HEK293T (cell line): Measurements from ENCODE around the gene SP8.

ENCODE experiments used
- BHLHE40 ChIP-seq: fragments of 450-650 bp; IDR thresholded peaks from 2 replicates; pipeline ENCODE4 v1.6.1; 2016; ENCODE audit warnings: mild to moderate bottlenecking, moderate library complexity, borderline replicate concordance
- ELF4 ChIP-seq: fragments of 450-650 bp; IDR thresholded peaks from 2 replicates; pipeline ENCODE4 v1.6.1; 2017; ENCODE audit warnings: antibody characterized with exemption
- FOXA1 ChIP-seq: fragments of 450-650 bp; IDR thresholded peaks from 2 replicates; pipeline ENCODE4 v1.6.1; 2016; ENCODE audit warnings: mild to moderate bottlenecking
- FOXK2 ChIP-seq: fragments of 450-650 bp; IDR thresholded peaks from 2 replicates; pipeline ENCODE4 v1.6.1; 2016; ENCODE audit warnings: mild to moderate bottlenecking
- FOXM1 ChIP-seq: fragments of 450-650 bp; IDR thresholded peaks from 2 replicates; pipeline ENCODE4 v1.6.1; 2017; ENCODE audit warnings: mild to moderate bottlenecking, borderline replicate concordance
- HDGF ChIP-seq: fragments of 450-650 bp; IDR thresholded peaks from 2 replicates; pipeline ENCODE4 v1.6.1; 2017; ENCODE audit warnings: antibody characterized with exemption, borderline replicate concordance
- LEF1 ChIP-seq: fragments of 450-650 bp; IDR thresholded peaks from 2 replicates; pipeline ENCODE4 v1.6.1; 2017; ENCODE audit warnings: mild to moderate bottlenecking, borderline replicate concordance
- PKNOX1 ChIP-seq: fragments of 450-650 bp; IDR thresholded peaks from 2 replicates; pipeline ENCODE4 v1.6.1; 2016
- SP1 ChIP-seq: fragments of 450-650 bp; IDR thresholded peaks from 2 replicates; pipeline ENCODE4 v1.6.1; 2017
- SUZ12 ChIP-seq: fragments of 450-650 bp; IDR thresholded peaks from 2 replicates; pipeline ENCODE4 v1.6.1; 2016; ENCODE audit warnings: mild to moderate bottlenecking
- TARDBP ChIP-seq: fragments of 450-650 bp; IDR thresholded peaks from 2 replicates; pipeline ENCODE4 v1.6.1; 2016
- ZNF384 ChIP-seq: fragments of 450-650 bp; IDR thresholded peaks from 2 replicates; pipeline ENCODE4 v1.6.1; 2016

GRCh38 chr7:20776942-20777341 lies 9.7 kb downstream of the SP8 start:
- TF ChIP-seq SUZ12 (no peak), ELF4 (no peak), FOXK2 (no peak), TARDBP (no peak), SP1 (no peak), BHLHE40 (no peak), FOXM1 (no peak), FOXA1 (no peak), PKNOX1 (no peak), LEF1 (no peak), HDGF (no peak), ZNF384 (no peak)
